Stimulated activated naive CD4-positive, alpha-beta T cell treated with Interleukin-2 at 50 U/mL for 16 hours (primary cell): ENCODE measurements around the gene PAX7.
"Not testable (repeated sequence)": the region's sequence is repeated elsewhere in the genome, so short reads cannot be mapped to it uniquely, and the experiment has no call there.

Experiments
- DNase-seq: peaks from one replicate; lab custom pipeline; 2025; lab: John Stamatoyannopoulos, UW

The PAX7 gene

DNA sequence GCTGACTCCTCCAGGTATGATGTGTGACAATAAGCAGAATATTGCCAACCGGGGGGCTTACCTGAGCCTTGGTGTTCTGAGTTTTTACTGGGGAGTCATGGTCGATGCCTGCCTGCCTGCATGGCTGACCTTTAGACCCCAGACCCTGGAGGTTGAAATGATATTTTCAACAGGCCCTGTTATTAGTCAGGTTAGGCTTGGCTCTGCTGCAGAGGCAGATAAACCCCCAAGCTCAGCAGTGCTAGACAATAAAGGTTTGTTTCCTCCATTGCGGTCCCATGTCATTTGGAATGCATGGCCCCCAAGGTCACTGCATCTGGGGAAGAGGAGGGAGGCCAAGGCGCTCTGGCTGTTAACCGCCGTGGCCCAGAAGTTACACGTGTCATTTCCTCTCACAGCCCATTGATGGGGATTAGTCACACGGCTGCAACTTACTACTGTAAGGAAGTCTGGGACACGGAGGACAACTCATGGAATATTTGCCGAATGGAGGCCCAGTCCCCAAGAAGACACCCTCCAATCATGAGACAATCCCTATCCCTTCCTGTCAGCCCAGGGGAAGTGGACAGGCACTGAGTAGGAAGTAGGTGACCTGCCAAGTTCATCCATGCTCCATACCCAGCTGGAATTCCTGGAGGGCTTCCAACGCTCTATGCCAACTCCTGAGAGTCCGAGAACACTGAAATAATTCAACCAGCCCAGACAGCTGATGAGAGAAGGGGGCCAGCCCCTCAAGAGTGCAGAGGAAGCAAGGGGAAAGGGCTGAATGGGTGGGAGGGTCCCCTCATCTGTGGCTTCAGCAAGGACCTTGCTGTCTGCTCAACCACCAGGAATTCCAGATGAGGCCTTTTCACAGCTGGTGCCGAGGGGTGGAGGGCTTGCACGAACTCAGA, 131.5 kb downstream of the PAX7 start:
- no peak for DNase-seq

DNA sequence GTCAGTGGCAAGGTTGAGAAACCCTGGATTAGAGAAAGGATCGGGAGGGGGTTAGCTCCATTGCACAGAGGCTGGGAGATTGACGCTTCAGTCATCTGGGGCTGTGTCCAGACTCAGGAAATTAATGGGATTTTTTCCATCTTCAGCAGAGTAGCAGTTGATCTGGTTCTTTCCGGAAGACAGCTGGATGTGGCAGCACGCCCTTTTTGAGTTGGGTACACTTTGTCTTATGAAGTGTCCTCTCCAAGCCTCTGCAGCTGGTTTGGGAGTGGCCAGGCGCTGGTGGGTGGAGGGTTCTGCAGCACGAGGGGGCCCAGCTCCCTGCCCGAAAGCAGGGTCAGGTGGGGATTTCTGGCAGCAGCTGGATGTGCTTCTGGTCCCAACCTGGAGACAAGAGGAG, 133.7 kb downstream of the PAX7 start:
- DNase-seq = no peak

DNA sequence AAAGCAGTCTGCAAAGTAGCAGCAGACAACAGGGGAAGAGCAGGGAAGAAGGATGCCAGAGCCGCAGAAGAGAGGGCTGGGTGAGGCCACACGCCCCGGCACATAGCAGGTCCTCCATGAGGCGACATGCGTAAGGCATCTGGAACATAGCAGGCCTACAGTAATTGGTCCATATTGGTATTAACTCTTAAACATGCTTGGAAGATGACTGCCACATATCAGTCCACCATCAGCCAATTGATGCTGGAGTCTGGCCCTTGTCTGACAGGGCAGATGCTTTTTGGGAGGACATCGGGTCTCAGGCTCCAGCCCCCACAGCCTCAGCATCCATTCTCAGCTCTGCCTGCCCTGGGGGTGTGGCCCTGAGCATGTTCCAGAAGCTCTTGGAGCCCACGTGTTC, 135.1 kb downstream of the PAX7 start:
- DNase-seq = no peak

- no peak for DNase-seq
Measured at GRCh38 chr1:18766328-18766727, 135.7 kb downstream of the PAX7 start.

DNA sequence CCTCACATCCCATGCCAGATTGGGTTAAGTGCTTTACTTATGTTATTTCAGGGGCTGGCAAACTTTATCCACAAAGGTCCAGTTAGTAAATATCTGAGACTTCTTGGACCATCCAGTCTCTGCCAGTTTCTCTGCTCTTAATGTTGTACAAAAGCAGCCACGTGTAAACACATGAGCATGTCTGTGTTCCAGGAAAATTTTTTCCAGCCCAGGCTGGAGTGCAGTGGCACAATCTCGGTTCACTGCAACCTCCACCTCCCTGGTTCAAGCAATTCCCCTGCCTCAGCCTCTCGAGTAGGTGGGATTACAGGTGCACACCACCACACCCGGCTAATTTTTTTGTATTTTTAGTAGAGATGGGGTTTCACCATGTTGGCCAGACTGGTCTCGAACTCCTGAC, 136.9 kb downstream of the PAX7 start:
- not testable (repeated sequence) for DNase-seq

DNA sequence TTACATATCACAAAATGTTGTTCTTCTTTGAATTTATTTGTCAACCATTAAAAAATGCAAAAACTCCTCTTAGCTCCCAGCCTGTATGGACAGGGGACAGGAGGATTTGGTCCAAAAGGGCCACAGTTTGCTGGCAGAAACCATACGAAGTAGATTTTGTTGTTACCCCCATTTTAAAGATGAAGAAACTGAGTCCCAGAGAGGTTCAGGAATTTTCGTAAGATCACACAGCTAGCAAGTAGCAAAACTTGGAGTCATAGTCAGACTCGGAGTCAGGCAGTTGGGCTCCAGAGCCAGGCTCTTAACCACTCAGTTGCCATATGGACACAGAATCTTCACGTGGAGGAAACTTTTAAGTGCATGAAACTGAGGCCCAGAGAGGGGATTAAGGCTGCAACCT, 137.4 kb downstream of the PAX7 start:
- no peak for DNase-seq

DNA sequence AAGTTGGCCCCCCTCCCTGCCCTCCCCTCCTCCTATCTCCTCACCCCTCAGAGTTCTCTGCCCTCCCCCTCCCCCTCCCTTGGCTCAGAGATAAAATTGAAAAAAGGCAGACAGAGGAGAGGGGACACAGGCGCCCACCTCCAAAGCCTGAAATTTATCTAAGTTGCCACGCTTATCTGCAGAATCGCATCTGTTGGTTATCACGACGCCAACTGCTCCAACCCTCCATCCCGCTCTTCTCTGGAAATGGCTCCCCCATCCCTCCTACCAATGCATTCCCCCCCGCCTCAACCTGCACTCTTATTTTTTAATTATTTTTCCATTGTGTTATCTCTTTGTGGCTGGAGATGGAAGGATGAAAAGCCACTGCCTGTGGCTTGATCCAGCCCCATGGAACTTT, 138.5 kb downstream of the PAX7 start:
- no peak for DNase-seq

GRCh38 chr1:18770799-18771198, 140.2 kb downstream of the PAX7 start:
- no peak for DNase-seq

DNA sequence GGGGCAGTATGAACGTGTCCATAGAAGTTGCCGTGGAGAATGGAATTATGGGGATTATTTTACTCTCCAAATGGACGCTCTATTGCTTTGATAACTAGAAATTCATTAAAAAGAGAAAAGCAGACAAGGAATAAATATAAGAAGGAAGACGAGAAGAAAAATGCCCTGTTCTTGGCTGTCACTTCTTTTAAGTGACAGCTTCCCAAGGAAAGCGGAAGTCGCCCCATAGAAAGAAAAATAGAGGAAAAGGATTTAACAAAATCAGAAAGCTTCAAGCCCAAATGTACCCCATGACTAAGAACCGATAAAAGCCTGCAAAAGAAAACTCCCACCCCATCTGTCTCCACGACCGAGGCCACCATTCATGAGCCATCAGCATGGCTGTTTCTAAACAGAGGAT, 143.1 kb downstream of the PAX7 start:
- no peak for DNase-seq

DNA sequence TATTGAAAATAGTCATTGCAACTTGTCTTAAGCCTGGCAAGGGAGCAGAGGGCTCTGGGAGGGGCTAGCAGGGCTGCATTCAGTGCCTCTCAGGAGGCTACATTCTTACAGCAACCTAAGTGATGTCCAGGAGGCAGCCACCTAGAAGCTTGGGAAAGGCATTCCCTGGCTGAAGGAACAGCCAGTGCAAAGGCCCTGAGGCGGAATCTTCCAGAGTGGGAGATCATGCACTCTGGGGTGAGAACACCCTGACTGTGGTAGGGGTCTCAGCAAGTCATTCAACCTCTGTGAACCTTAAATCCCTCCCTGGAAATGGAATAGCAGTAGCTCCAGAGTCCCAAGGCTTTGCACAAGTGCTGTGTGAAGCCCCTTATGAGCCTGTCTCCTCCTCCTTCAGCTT, 144.7 kb downstream of the PAX7 start:
- DNase-seq = no peak

DNA sequence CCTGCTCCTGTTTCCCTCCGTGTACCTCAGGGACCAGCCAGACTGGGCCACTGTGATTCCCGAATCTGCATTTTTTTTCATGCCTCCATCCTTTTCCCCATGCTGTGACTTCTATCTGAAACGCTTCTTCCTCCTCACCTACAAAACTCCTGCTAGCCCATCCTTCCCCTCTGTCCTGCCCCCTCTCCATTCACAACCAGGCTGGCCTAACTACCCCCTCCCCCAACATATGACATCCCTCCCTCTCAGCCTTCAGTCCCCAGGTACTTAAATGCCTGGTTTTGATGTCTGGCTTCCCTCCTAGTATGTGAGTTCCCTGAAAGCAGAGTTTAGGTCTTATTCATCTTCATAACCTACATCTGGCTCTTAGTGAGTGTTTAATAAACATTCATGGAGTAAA, 146.1 kb downstream of the PAX7 start:
- no peak for DNase-seq

DNA sequence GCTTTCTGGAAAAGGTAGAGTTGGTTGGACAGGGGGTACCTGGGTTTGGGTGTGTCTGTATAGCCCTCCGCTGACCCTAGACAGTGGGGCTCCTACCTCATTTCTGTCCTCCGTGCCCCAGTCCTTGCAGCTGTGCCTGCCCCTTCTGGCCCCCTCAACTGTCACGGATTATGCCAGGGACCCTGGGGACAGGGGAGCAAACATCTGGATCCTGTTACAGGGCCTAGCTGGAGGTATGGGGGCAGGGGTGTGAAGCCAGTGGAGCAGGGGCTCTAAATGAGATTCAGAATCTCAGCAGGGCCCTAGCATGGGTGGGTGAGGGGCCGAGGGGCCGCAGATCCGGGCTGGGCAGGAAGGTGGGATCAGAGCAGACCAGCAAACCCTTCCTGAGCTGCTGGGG, 147.8 kb downstream of the PAX7 start:
- DNase-seq = no peak

DNA sequence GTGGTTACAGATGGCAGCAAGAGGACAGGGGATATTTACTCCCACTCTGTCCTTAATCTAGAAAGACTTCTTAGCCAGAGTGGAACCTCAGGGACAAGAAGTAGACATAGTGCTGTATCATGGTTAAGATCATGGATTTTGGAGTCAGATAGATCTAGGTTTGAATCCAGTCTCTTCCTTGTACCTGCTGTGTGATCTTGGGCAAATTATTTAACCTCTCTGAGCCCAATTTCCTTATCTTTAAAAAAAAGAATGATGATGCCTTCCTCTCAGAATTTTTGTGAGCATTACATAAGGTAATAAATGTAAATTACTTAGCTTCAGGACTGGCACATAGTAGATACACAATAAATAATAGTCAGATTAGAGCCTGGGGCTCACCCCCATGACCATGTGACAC, 150.4 kb downstream of the PAX7 start:
- DNase-seq = no peak

DNA sequence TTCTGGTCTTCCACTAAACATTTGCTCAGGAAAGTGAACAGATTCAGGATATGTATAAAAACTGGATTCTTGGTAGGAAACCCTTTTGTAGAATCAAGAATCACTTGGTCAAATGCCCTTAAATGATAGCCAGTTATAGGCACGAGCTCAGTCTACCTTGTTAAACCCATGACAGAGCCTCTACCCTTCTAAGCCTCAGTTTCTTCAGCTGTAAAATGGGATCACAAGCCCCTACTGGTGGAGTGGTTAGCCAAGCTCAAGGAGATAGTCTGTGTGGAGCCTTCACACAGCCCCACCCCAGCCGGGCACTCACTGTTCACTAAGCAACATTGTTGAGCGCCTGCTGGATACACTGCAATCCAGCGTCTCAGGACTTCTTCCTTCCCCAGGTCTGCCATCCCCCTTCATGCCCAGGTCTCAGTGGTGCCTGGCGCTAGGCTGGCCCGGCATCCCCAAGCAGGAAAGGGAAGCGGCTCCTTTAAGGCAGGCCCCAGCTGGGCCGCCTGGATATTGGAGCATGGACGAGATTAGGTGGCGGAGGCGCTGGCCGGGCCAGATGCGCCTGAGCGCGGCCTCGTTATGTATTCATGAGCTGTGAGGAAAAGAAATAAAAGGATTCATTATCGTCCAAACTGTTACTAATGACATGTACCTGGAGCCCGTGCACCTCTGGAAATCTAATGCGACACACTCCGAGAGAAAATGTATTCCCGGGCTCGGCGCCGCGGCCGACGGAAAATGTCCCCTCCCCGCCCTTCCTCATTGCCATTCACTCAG, 153.2 kb downstream of the PAX7 start:
- DNase-seq = no peak

DNA sequence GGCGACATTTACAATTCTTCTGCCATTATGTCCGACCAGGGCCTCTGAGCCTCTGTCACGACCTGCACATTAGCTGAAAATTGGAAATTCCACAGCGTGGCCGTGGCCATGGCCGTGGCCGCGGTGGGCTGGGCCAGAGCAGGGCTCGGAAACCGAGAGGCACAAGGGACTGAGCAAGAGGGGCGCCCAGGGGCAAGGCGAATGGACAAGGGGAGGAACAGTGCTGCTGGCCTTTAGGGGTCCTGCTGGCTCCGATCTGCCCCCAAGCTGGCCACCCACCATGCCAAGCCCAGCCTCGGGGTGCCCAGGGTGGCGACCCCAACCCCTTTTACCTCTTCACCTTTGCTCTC, 153.8 kb downstream of the PAX7 start:
- no peak for DNase-seq

DNA sequence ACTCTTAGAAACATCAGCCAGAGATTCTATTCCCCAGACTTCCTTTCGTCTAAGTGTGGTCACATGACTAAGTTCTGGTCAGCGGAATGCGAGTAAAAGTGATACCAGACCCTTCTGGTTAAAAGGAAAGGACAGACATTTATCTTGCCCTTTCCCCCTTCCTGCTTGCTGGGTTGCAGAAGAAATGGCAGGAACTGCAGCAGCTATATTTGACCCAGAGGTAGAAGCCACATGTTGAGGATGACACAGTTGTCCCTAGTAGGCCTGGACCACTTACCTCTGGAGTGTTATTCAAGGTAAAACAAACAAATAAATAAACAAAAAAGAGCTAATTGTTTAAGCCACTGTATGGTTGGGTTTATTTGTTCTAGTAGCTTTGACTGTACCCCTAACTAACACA, 155.5 kb downstream of the PAX7 start:
- DNase-seq = no peak

DNA sequence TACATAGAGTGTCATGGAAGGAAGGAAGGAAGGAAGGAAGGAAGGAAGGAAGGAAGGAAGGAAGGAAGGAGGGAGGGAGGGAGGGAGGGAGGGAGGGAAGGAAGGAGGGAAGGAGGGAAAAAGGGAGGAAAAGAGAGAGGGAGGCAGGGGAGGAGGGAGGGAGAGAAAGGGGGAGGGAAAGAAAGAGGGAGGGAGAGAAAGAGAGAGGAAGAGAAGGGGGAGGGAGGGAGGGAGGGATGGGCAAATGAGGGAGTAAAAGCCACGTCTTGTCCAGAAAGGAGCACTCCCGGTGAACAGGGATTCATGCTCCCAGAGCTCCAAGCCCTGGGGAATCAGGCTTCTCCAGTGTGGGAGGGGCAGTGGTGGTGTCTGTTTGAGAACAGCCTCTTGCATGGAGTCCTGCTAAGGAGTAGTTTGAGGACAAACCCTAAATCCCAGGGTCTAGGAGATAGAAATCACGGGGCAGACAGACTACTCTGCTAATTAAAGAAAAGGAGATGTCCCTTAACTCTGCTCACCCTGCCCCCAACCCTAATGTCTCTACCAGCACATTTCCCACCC, 157.3 kb downstream of the PAX7 start:
- no peak for DNase-seq

- no peak for DNase-seq
Measured at GRCh38 chr1:18789246-18789645, 158.6 kb downstream of the PAX7 start.

GRCh38 chr1:18792747-18793146, 162.1 kb downstream of the PAX7 start:
- DNase-seq = no peak

GRCh38 chr1:18793164-18793563, 162.5 kb downstream of the PAX7 start:
- no peak for DNase-seq

DNA sequence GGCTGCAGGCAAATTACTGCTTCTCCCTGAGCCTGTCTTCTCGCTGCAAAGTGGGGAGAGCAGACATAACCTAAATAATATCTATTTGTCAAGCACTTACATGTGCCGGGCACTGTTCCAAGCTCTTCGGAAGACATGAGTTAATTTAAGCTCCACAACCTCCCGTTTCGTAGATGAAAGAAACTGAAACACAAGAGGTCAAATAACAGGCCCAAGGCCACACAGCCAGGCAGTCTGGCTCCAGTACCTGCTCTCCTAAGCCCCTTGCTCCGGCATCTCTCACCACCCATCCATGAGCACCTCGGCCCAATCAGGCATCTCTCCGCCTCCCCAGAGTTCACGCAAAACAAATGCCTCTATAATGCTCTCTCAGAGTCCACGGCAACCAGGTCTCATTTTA, 163.4 kb downstream of the PAX7 start:
- DNase-seq = no peak

DNA sequence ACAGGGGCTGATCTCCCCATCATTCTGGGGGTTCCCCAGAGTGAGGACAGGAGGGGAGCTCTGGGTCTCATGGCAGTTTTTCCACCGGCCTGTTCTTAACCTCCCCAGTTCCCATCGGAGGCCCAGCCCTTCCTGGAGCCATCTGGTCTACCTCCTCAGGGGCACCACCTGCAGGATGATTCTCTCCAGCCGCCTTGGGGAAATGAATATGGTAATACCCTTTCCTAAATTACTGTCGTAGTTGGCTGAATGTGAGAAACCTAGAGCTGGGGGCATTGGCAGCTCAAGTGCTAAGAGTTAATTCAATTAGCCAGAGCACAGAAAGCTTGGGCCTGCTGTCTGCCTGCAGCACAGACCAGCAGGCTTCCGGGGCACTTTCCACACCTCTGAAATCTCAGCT, 163.9 kb downstream of the PAX7 start:
- DNase-seq = no peak

DNA sequence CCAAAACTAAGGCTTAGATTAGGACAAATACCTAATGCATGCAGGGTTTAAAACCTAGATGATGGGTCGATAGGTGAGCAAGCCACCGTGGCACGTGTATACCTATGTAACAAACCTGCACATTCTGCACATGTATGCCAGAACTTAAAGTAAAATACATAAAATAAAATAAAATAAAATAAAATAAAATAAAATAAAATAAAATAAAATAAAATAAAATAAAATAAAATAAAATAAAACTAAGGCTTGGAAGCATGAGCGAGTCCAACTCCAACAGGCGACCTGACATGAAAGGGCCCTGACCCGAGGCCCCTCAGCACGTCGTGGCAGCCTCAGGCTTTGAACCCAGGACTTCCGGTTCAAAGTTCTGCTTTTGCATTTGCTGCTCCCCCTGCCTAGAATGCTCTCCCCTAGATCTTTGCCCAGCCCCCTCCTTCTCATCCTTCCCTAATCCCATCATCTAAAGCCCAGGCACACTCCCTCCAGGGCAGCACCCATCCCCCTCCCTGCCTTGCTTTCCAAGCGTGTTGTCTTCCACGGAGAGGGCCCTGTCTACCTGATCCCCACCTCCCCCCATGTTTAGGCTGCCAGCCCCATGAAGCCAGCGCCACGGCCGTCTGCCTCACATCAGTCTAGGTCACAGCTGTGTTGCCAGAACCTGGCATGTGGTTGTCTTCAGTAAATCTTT, 164.5 kb downstream of the PAX7 start:
- no peak for DNase-seq
